Fibroblast of lung (primary cell): ENCODE data around the gene F13A1.

Experiments
- CTCF ChIP-seq, 2 donors: IDR thresholded peaks in 1 of 2; conservative IDR thresholded peaks in 1 of 2; 1 replicate in 1 of 2; 2 replicates in 1 of 2; pipeline ENCODE4 v1.5.1; 2011 to 2012; ENCODE audit warnings: low read length in 2 of 2, control low read depth in 1 of 2, inconsistent platforms in 1 of 2, low read depth in 1 of 2, mild to moderate bottlenecking in 1 of 2
- EZH2 ChIP-seq: IDR thresholded peaks from 2 replicates; pipeline ENCODE4 v1.5.1; 2012; ENCODE audit warnings: low read length, control low read depth, mild to moderate bottlenecking; ENCODE audit errors: missing control alignments

DNA sequence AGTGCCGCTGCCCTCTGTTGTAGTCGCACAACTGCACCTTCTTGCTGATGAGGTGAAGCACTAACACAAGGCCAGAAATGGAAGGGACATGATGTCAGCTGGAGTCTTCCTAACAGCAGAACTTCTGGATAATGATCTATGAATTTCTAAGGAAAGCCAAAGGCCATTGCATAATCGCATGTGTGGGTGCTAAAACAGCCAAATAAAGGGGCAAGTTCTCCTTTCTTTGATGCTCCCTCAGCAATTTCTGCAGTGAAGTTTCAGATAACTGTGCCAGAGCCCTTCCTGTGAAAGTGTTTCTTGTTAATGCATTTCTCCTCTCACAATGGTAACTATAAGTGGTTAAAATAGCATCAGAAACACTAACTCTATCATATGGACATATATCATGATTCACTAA, 8.0 kb upstream of the F13A1 start:
- TF ChIP-seq EZH2 (no peak), CTCF (conservative IDR thresholded peaks at IDR 0.05 in 1 of 2, IDR thresholded peaks at IDR 0.05 in 1 of 2; ENCODE audit: low read depth in 1 of 2, low read length in 2 of 2) (no peak)
